Hematopoietic multipotent progenitor cell treated with erythropoietin and hydrocortisone succinate and interleukin-3 and kit ligand, for 15 days (in vitro differentiated cells): Measurements from ENCODE around the gene WDR1.

Source experiments
- DNase-seq: peaks from one replicate; pipeline ENCODE4 v3.0.0-alpha.2; 2015; ENCODE audit warnings: low spot score

Gene WDR1

DNA sequence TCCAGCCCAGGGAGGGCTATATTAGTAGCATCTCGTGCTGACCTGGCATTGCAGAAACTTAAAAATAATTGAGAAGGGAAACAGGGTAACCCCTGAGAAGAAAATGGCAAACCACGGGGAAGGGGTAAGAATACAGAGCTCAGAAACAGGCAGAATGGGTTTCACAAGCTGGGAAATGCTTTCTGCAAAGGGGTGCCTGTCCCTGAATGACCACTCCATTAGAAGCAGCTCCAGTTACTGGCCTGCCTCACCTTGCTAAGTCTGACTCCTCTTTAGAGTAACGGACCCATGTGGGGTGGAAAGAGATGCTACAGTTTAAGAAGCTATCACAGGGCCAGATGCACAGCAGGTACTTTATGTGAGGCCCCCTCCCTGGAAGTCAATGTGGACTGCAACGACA lies 2.5 kb downstream of the WDR1 start:
- DNase-seq: no peak

GRCh38 chr4:10113362-10114047 lies 3.1 kb downstream of the WDR1 start:
- DNase-seq: no peak

- DNase-seq: no peak
Measured at GRCh38 chr4:10112658-10113284, 3.8 kb downstream of the WDR1 start.

- DNase-seq: no peak
Measured at GRCh38 chr4:10111067-10111801, 5.4 kb downstream of the WDR1 start.

- DNase-seq: no peak
Measured at GRCh38 chr4:10109995-10110670, 6.5 kb downstream of the WDR1 start.

- DNase-seq: no peak
Measured at GRCh38 chr4:10108818-10109783, 7.5 kb downstream of the WDR1 start.

DNA sequence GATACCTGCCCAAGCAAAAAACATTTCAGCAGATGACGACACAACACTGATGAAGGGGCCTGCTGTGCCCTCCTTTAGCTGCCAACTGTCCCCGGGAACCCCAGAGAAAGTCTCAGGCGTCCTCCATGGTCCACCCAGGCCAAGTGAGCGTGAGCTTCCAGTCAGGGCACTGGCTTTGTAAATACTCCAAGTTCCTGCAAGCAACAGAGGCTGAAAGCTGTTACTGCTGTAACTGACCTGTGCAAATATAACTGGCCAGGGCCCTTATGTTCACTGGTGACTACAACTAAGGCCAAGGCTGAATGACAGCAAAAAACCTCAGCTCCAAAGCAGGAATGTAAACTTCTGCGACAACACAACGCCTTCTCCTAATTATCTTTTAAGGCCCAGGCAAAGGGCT lies 8.2 kb downstream of the WDR1 start:
- no peak for DNase-seq

- DNase-seq: no peak
Measured at GRCh38 chr4:10107111-10108091, 9.2 kb downstream of the WDR1 start.

DNA sequence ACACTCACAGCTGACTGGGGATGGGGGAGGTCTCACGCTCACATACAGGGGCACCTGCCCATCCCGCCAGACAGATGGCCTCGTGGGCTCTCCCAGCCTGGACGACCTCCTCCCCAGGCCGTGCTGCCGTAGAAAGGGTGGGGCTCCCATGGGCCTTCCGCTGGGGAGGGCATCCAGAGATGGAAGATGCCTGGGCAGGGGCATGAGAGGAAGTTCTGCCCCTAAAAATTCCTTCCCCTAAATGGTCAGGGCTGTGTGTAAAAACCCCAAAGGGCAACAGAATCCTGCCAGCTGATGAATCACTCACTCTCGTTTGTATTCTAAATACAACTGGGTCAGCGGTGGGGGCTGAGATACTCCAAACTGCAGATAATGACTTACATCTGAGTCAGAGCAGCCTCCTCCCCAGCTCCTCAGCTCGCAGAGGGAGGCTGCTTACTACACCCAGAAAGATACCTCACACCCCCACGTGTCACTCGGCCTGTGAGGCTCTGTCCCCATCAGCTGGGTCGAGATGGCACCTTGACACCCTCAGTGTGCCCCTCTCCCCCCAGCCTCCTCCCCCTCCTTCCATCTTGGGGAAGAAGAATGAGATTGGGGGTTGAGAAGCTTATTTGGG lies 10.1 kb downstream of the WDR1 start:
- DNase-seq: peak; percentile 78

DNA sequence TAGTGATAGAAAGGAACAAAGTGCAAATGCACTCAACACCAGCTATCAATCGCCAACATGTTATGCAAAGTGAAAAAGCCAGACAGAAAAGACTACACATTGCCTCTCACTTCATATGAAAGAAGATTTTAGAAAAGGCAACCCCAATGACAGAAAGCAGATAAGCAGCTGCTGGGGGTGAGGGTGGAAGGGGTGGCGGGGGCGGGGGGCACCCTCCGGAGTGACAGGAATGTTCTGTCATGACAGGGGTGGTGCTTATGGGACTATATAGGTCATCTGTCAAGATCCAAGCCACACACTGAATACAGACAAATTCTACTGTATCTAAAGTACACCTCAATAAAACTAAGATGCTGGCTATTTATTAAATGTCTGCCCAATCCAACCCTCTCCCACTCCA lies 10.7 kb downstream of the WDR1 start:
- DNase-seq: peak; percentile 52

- no peak for DNase-seq
Measured at GRCh38 chr4:10105421-10105820, 11.2 kb downstream of the WDR1 start.

GRCh38 chr4:10104991-10105276 lies 11.7 kb downstream of the WDR1 start:
- no peak for DNase-seq

- DNase-seq: no peak
Measured at GRCh38 chr4:10104211-10104990, 12.2 kb downstream of the WDR1 start.

DNA sequence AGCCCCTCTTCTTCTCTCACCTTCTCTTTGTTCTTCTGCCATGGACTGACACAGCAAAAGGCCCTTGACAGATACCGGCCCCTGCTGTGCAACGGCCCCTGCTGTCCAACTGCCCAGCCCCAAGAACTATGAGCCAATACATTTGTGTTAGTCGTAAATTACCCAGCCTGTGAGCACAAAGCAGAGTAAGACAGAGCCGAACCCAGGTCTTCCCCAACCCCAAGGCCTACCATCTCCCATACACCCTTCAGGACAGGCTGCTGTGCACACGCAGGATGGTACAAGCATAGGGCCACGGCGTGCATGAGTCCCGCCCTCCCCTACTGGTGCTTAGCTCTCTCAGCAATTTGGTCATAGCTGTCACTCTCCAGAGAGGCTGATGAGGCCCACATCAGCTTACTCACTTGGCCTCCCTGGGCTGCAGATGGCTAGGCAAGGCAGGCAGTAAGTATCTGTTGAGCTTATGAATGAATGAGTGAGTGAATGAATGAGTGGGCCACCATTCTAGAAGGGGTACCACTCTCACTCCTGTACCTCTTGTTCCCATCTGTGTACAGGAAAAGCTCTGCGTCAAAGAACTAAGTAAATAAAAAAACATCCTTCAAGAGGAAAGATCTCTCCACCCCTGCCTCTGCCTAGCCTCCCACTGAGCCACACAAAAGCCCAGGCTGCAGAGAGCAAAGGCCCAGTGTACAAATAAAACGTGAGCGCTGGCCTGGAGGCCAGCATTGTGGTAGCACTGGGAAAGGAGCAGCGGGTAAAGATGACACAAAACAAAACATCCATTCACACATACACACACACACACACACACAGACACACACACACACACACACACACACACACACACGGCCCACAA lies 13.9 kb downstream of the WDR1 start:
- no peak for DNase-seq

DNA sequence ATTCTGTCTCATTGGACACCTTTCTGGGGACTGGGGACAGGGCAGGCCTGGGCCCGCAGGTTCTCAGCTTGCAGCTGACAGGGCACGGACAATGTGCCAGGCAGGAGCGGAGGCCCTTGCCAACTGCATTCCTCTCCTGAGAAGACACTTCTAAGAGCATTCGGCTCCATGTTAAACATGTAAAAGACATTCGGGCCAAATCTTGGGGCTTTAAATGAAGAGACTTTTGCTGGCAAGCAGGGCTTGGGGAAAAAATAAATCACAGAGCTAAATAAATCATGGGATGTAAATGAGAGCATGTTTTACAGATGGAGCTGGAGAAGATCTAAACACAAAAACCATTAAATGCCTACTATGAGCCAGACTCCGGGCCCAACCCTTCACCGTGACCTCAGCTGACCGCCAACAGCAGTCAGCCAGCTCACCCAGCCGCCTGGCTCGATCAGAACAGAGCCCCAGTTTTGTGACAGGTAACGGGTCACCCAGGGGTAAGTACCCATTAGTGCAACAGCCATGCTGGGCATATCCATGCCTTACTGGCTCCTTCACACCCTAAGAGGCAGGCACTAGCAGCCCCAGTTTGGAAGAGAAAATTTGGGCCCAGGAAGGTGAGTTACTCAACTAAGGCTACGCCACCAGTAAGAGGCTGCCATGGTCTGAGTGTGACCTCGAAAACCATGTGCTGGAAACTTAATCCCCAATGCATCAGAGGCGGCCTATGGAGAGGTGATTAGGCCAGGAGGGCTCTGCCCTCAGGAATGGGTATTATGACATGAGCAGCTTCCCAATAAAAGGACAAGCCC lies 14.7 kb downstream of the WDR1 start:
- DNase-seq: no peak

DNA sequence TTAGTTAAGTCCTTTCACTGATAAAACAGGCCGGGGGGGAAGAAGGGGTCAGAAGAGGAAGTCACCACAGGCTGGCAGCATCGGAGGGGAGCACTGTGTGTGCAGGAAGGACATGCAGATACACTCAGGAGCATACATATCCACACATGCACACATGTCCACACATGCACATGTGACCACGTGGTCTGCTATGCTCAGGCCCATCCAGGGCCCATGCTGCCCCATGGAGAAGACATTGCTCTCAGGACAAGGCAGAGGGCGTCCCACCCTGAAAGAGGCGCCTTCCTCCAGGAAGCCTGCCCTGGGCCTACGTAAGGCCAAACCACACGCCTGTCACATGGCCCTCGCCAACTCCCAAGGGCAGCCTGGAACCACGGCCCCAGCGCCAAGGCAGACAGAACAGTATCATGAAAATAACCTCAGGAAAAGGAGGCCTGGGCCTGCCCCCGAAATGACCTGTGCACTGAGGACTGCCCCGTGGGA lies 15.8 kb downstream of the WDR1 start:
- DNase-seq: no peak
